GM23248 (cell line): ENCODE measurements around the gene SLC35G6.

Experiments used
- EZH2 ChIP-seq: fragments of 200-600 bp; sonication (generic); IDR thresholded peaks from 2 replicates; pipeline ENCODE4 v1.6.1; 2018; ENCODE audit warnings: antibody characterized with exemption, mild to moderate bottlenecking; ENCODE audit not compliant: insufficient read depth, poor library complexity, severe bottlenecking
- EZH2phosphoT487 ChIP-seq: fragments of 200-600 bp; sonication (generic); IDR thresholded peaks from 2 replicates; pipeline ENCODE4 v1.6.1; 2018; ENCODE audit warnings: antibody characterized with exemption, moderate library complexity, mild to moderate bottlenecking, low read depth; ENCODE audit not compliant: insufficient read depth

- TF ChIP-seq EZH2 = no peak
- no peak for TF ChIP-seq EZH2phosphoT487
Observed at GRCh38 chr17:7515911-7516610, 34.8 kb downstream of the SLC35G6 start.
